Transverse colon (tissue), 3 donors: Measurements from ENCODE around the gene GNA15.

ENCODE experiments used
- CTCF ChIP-seq, 5 experiments: fragments of 200-600 bp in 3 of 5; fragments of 450-650 bp in 2 of 5; sonication (generic) in 3 of 5; IDR thresholded peaks; 1 replicate in 2 of 5; 2 replicates in 3 of 5; pipeline ENCODE4 v1.5.1; 2016 to 2017; ENCODE audit warnings: antibody characterized with exemption in 5 of 5, inconsistent platforms in 3 of 5, mild to moderate bottlenecking in 2 of 5, moderate library complexity in 1 of 5
- POLR2A ChIP-seq: fragments of 450-650 bp; IDR thresholded peaks from one replicate; pipeline ENCODE4 v1.6.1; 2016; ENCODE audit warnings: antibody characterized with exemption, mild to moderate bottlenecking, moderate library complexity

GRCh38 chr19:3133793-3134116 is 2.1 kb upstream of the GNA15 start:
- TF ChIP-seq CTCF (IDR thresholded peaks at IDR 0.05) (no peak), POLR2A (no peak)
